Mesendoderm (in vitro differentiated cells): Measurements from ENCODE around the gene TNS2.

Experiments used
- DNase-seq: peaks from one replicate; pipeline ENCODE4 v3.0.0; 2013
- H2AK5ac ChIP-seq: 2 replicates; pipeline ENCODE4 v1.6.1; 2013; ENCODE audit warnings: low read length, inconsistent platforms
- H2BK120ac ChIP-seq: 2 replicates; pipeline ENCODE4 v1.6.1; 2013; ENCODE audit warnings: low read depth, mild to moderate bottlenecking, low read length, moderate library complexity, mixed read lengths
- H2BK15ac ChIP-seq: replicated peaks from 2 replicates; pipeline ENCODE4 v1.6.1; 2013; ENCODE audit warnings: low read depth, mild to moderate bottlenecking, moderate library complexity
- H2BK5ac ChIP-seq: 2 replicates; pipeline ENCODE4 v1.6.1; 2013; ENCODE audit warnings: low read length, inconsistent platforms
- H3K18ac ChIP-seq: 2 replicates; pipeline ENCODE4 v1.6.1; 2013; ENCODE audit warnings: mild to moderate bottlenecking, low read length, mixed read lengths
- H3K23ac ChIP-seq: one replicate; pipeline ENCODE4 v1.6.1; 2013; ENCODE audit warnings: low read length
- H3K27ac ChIP-seq: 2 replicates; pipeline ENCODE4 v1.5.1; 2013; ENCODE audit warnings: low read depth, mild to moderate bottlenecking, inconsistent platforms, low read length, moderate library complexity
- H3K27me3 ChIP-seq: 2 replicates; pipeline ENCODE4 v1.6.1; 2013; ENCODE audit warnings: low read length, control low read depth, mild to moderate bottlenecking, inconsistent platforms; ENCODE audit not compliant: insufficient read depth, poor library complexity
- H3K36me3 ChIP-seq: 2 replicates; pipeline ENCODE4 v1.6.1; 2013; ENCODE audit warnings: low read length, inconsistent platforms; ENCODE audit not compliant: control insufficient read depth, insufficient read depth
- H3K4ac ChIP-seq: one replicate; pipeline ENCODE4 v1.6.1; 2013; ENCODE audit warnings: low read depth, mild to moderate bottlenecking, low read length, moderate library complexity
- H3K4me1 ChIP-seq: 2 replicates; pipeline ENCODE4 v1.6.1; 2013; ENCODE audit warnings: low read depth, low read length, inconsistent platforms; ENCODE audit not compliant: control insufficient read depth
- H3K4me2 ChIP-seq: 2 replicates; pipeline ENCODE4 v1.6.1; 2013; ENCODE audit warnings: low read length
- H3K4me3 ChIP-seq: 2 replicates; pipeline ENCODE4 v1.5.1; 2013; ENCODE audit warnings: mild to moderate bottlenecking, low read length
- H3K56ac ChIP-seq: one replicate; pipeline ENCODE4 v1.6.1; 2013; ENCODE audit warnings: low read length
- H3K79me1 ChIP-seq: 2 replicates; pipeline ENCODE4 v1.6.1; 2013; ENCODE audit warnings: low read length, inconsistent platforms
- H3K79me2 ChIP-seq: 2 replicates; pipeline ENCODE4 v1.6.1; 2013; ENCODE audit warnings: mild to moderate bottlenecking, low read length; ENCODE audit not compliant: control insufficient read depth, insufficient read depth
- H3K9ac ChIP-seq: 2 replicates; pipeline ENCODE4 v1.6.1; 2013; ENCODE audit warnings: low read length, inconsistent platforms
- H4K5ac ChIP-seq: one replicate; pipeline ENCODE4 v1.6.1; 2013; ENCODE audit warnings: low read length
- H4K8ac ChIP-seq: one replicate; pipeline ENCODE4 v1.6.1; 2013; ENCODE audit warnings: low read depth, mild to moderate bottlenecking, control low read depth, low read length, moderate library complexity
- WGBS: extraction: QIAGEN DNeasy Blood & Tissue Kit; methylation state at CpG from one replicate; pipeline ENCODE4 v1.1.7; 2013; ENCODE audit warnings: low lambda C conversion rate, missing lambda C conversion rate; ENCODE audit not compliant: insufficient coverage; ENCODE audit errors: extremely low coverage; 5-methylcytosine and 5-hydroxymethylcytosine counted together

TNS2 gene

GRCh38 chr12:53097207-53097563 lies 47.3 kb downstream of the TNS2 start:
- Histone ChIP-seq H3K4me3 (peak overlapping the region; percentile 52), H3K4me1 (peaks cover 10% of the 10 kb centered on the region), H2AK5ac (no peak overlapping the region), H3K79me1 (no peaks in the 10 kb centered on the region), H2BK5ac (no peak overlapping the region), H3K56ac (peak overlapping the region; percentile 78), H3K36me3 (no peaks in the 10 kb centered on the region), H3K4me2 (peak overlapping the region; percentile 85), H3K23ac (no peak overlapping the region), H4K8ac (no peak overlapping the region), H3K27ac (no peak overlapping the region), H3K79me2 (no peaks in the 10 kb centered on the region), H3K9ac (peak overlapping the region; percentile 57), H3K18ac (no peak overlapping the region), H3K4ac (no peak overlapping the region), H4K5ac (no peak overlapping the region), H2BK120ac (no peak overlapping the region), H3K27me3 (no peaks in the 10 kb centered on the region), H2BK15ac (no peak overlapping the region)
- WGBS: no CpG with 5 or more reads among the region's 9 CpGs
- peak; percentile 66 for DNase-seq

GRCh38 chr12:53097564-53098353 lies 47.9 kb downstream of the TNS2 start, which contains the start of gene IGFBP6:
Gene IGFBP6, plus strand, starts transcription at chr12:53097667. Its CDS starts 51 bp downstream, at chr12:53097718.
- Histone ChIP-seq H2BK15ac (no peak within 1 kb of the TSS), H3K9ac (peak within 1 kb of the TSS; percentile 58), H2BK120ac (no peak within 1 kb of the TSS), H3K18ac (peak within 1 kb of the TSS; percentile 1), H3K79me2 (no peaks in the 10 kb centered on the region), H3K4me2 (peak within 1 kb of the TSS; percentile 85), H3K27ac (no peak within 1 kb of the TSS), H3K4me1 (peaks cover 10% of the 10 kb centered on the region), H3K56ac (peak within 1 kb of the TSS; percentile 90), H4K8ac (no peak within 1 kb of the TSS), H3K36me3 (no peaks in the 10 kb centered on the region), H2BK5ac (no peak within 1 kb of the TSS), H3K23ac (no peak within 1 kb of the TSS), H3K4ac (no peak within 1 kb of the TSS), H2AK5ac (peak within 1 kb of the TSS; percentile 38), H3K79me1 (no peaks in the 10 kb centered on the region), H4K5ac (no peak within 1 kb of the TSS), H3K4me3 (peak within 1 kb of the TSS; percentile 67), H3K27me3 (no peaks in the 10 kb centered on the region)
- peak; percentile 66 for DNase-seq
- no CpG with 5 or more reads among the region's 51 CpGs for WGBS

GRCh38 chr12:53098354-53098981 lies 48.6 kb downstream of the TNS2 start:
- no peak overlapping the region for H4K8ac ChIP-seq
- no peak overlapping the region for H2BK5ac ChIP-seq
- peak overlapping the region; percentile 58 for H3K9ac ChIP-seq
- peak overlapping the region; percentile 38 for H2AK5ac ChIP-seq
- H3K4me3 ChIP-seq: peak overlapping the region; percentile 67
- H3K4ac ChIP-seq: no peak overlapping the region
- peaks cover 10% of the 10 kb centered on the region for H3K4me1 ChIP-seq
- no CpG with 5 or more reads among the region's 13 CpGs for WGBS
- H3K56ac ChIP-seq: peak overlapping the region; percentile 90
- H4K5ac ChIP-seq: no peak overlapping the region
- no peak overlapping the region for H3K23ac ChIP-seq
- no peaks in the 10 kb centered on the region for H3K79me1 ChIP-seq
- peak; percentile 38 for DNase-seq
- H3K36me3 ChIP-seq: no peaks in the 10 kb centered on the region
- H3K79me2 ChIP-seq: no peaks in the 10 kb centered on the region
- H2BK120ac ChIP-seq: no peak overlapping the region
- peak overlapping the region; percentile 77 for H3K4me2 ChIP-seq
- H3K18ac ChIP-seq: peak overlapping the region; percentile 24
- no peak overlapping the region for H2BK15ac ChIP-seq
- H3K27ac ChIP-seq: no peak overlapping the region
- H3K27me3 ChIP-seq: no peaks in the 10 kb centered on the region

- no peak overlapping the region for H3K4me3 ChIP-seq
- H2BK15ac ChIP-seq: no peak overlapping the region
- peak overlapping the region; percentile 35 for H3K27ac ChIP-seq
- no CpG with 5 or more reads among the region's 6 CpGs for WGBS
- peak overlapping the region; percentile 22 for H2BK5ac ChIP-seq
- H3K4me1 ChIP-seq: peaks cover 10% of the 10 kb centered on the region
- H3K36me3 ChIP-seq: no peaks in the 10 kb centered on the region
- H3K79me1 ChIP-seq: no peaks in the 10 kb centered on the region
- peak overlapping the region; percentile 58 for H3K9ac ChIP-seq
- no peak overlapping the region for H4K5ac ChIP-seq
- H3K4me2 ChIP-seq: peak overlapping the region; percentile 77
- H3K4ac ChIP-seq: no peak overlapping the region
- H3K18ac ChIP-seq: peak overlapping the region; percentile 29
- H3K56ac ChIP-seq: peak overlapping the region; percentile 90
- no peaks in the 10 kb centered on the region for H3K27me3 ChIP-seq
- no peak overlapping the region for H4K8ac ChIP-seq
- DNase-seq: peak; percentile 91
- H3K23ac ChIP-seq: no peak overlapping the region
- H2AK5ac ChIP-seq: peak overlapping the region; percentile 83
- H3K79me2 ChIP-seq: no peaks in the 10 kb centered on the region
- H2BK120ac ChIP-seq: no peak overlapping the region
Observed at GRCh38 chr12:53099071-53099882, 49.4 kb downstream of the TNS2 start.

- no CpG with 5 or more reads among the region's 13 CpGs for WGBS
Observed at GRCh38 chr12:53100466-53101151, 50.7 kb downstream of the TNS2 start.

More at GRCh38 chr12:53100466-53101151, 50.7 kb downstream of the TNS2 start:
- H3K27me3 ChIP-seq: no peaks in the 10 kb centered on the region
- H3K4me2 ChIP-seq: no peak overlapping the region
- no peaks in the 10 kb centered on the region for H3K79me1 ChIP-seq
- no peak overlapping the region for H3K56ac ChIP-seq
- no peak overlapping the region for H3K23ac ChIP-seq
- H3K79me2 ChIP-seq: no peaks in the 10 kb centered on the region
- no peak overlapping the region for H2BK5ac ChIP-seq
- peak overlapping the region; percentile 28 for H2AK5ac ChIP-seq
- H3K4ac ChIP-seq: no peak overlapping the region
- H2BK15ac ChIP-seq: no peak overlapping the region
- no peak overlapping the region for H3K4me3 ChIP-seq
- no peaks in the 10 kb centered on the region for H3K36me3 ChIP-seq
- no peak overlapping the region for H3K9ac ChIP-seq
- no peak overlapping the region for H2BK120ac ChIP-seq
- peaks cover 10% of the 10 kb centered on the region for H3K4me1 ChIP-seq
- no peak overlapping the region for H4K8ac ChIP-seq
- no peak overlapping the region for H3K18ac ChIP-seq
- H3K27ac ChIP-seq: no peak overlapping the region
- DNase-seq: no peak
- no peak overlapping the region for H4K5ac ChIP-seq
